GM18505 (cell line): ENCODE data around the gene LRRC3C.
A peak's percentile ranks its signal among the peaks of the same experiment; 100 is the strongest.
"Not testable (repeated sequence)": the region's sequence is repeated elsewhere in the genome, so short reads cannot be mapped to it uniquely, and the experiment has no call there.

ENCODE experiments used
- ATAC-seq: cut with Tn5 transposase; IDR thresholded peaks from one replicate; pipeline ENCODE4 v1.9.1; 2021; ENCODE audit not compliant: unreplicated experiment
- POLR2A ChIP-seq: IDR thresholded peaks from 4 replicates; pipeline ENCODE4 v1.6.1; 2011; ENCODE audit warnings: borderline replicate concordance; ENCODE audit not compliant: insufficient read depth, insufficient read length; ENCODE audit errors: extremely low read depth

LRRC3C gene

GRCh38 chr17:39927101-39927928 lies at the start of gene LRRC3C, which contains the start of gene ORMDL3:
Gene LRRC3C, plus strand, starts transcription at chr17:39927732. Its CDS starts 13,792 bp downstream, at chr17:39941524.
Gene ORMDL3, minus strand, starts transcription at chr17:39927601. Its CDS starts 3,398 bp downstream, at chr17:39924203.
- TF ChIP-seq POLR2A: peak; percentile 76
- no peak for ATAC-seq

GRCh38 chr17:39886102-39886501 lies 41.4 kb upstream of the LRRC3C start:
- not testable (repeated sequence) for ATAC-seq

GRCh38 chr17:39887078-39887477 lies 40.5 kb upstream of the LRRC3C start:
- no peak for ATAC-seq
- no peak for TF ChIP-seq POLR2A

GRCh38 chr17:39889200-39889599 lies 38.3 kb upstream of the LRRC3C start:
- no peak for TF ChIP-seq POLR2A
- no peak for ATAC-seq

GRCh38 chr17:39894681-39895376 lies 32.7 kb upstream of the LRRC3C start:
- no peak for ATAC-seq
- TF ChIP-seq POLR2A: no peak

- ATAC-seq: no peak
- TF ChIP-seq POLR2A: no peak
These were observed 29.4 kb upstream of the LRRC3C start for GRCh38 chr17:39898088-39898487.

- TF ChIP-seq POLR2A: no peak
- ATAC-seq: no peak
These were observed 28.3 kb upstream of the LRRC3C start for GRCh38 chr17:39899215-39899614.

- not testable (repeated sequence) for ATAC-seq
These were observed 25.5 kb upstream of the LRRC3C start for GRCh38 chr17:39902027-39902426.

GRCh38 chr17:39903158-39903884 lies 24.2 kb upstream of the LRRC3C start:
- ATAC-seq: no peak
- no peak for TF ChIP-seq POLR2A

GRCh38 chr17:39904990-39905288 lies 22.6 kb upstream of the LRRC3C start:
- no peak for ATAC-seq

GRCh38 chr17:39908789-39909352 lies 18.7 kb upstream of the LRRC3C start:
- ATAC-seq: no peak
- TF ChIP-seq POLR2A: no peak

More at GRCh38 chr17:39904990-39905288, 22.6 kb upstream of the LRRC3C start:
- no peak for TF ChIP-seq POLR2A

- no peak for TF ChIP-seq POLR2A
- no peak for ATAC-seq
These were observed 13.5 kb upstream of the LRRC3C start for GRCh38 chr17:39913989-39914388.

- ATAC-seq: no peak
- TF ChIP-seq POLR2A: no peak
These were observed 12.0 kb upstream of the LRRC3C start for GRCh38 chr17:39915559-39915958.
